NCI-H128 (cell line): ENCODE data around the gene ERC1.
"Not testable (repeated sequence)": the region's sequence is repeated elsewhere in the genome, so short reads cannot be mapped to it uniquely, and the experiment has no call there.

ENCODE experiments used
- DNase-seq: peaks from one replicate; lab custom pipeline; 2025; ENCODE audit not compliant: unreplicated experiment; lab: John Stamatoyannopoulos, UW

ERC1 gene

DNA sequence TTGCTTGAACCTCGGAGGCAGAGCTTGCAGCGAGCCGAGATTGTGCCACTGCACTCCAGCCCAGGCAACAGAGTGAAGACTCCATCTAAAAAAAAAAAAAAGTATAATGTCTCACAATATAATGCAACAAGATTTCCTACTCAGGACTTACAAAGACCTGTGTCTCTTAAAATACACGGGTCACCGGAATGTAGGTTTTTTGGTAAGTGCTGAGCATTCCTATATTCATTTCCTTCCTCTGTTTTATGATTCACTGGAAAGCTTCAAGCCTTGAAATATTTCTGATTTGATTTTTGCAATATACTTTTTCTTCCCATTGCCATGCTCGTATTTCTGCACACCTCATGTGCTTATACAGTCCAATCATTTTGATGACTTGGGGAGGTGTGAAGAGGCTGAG is 357.6 kb downstream of the ERC1 start:
- no peak for DNase-seq

DNA sequence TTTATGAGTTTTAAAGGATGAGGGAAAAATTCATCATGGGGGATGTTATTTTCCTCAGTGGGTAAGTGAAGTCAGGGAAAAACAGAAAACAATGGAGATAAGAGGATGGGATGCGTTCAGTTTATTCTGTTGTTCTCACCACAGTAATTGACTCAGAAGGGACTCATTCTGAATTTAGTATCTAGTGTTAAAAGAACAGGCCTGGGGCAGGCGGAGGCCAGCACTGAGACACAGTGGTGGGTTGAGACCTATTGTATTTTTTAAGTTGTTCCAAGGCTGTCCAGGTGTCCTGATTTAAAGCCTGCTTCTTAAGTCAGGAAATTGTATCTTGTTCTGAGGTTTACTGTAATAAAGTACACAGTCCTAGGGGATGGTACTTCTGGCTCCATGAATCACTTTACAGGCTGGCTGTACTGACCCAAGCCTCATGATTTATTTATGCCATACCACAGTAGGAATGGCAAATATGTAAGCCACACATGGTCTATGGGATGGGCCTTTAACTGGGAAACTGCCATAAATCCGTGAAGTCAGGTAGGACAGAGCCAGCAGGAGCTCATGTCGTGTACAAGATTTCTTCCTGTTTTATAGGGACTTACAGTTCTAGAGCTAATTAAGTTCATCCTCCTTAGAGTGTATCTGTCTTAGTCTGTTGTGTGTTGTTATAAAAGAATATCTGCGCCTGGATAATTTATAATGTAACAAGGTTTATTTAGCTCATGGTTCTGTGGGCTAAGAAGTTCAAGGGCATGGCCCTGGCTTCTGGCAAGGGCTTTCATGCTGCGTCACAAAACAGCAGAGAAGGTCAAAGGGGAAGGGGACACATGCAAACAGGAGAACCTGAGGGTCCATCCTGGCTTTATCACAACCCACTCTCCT is 359.3 kb downstream of the ERC1 start:
- no peak for DNase-seq

DNA sequence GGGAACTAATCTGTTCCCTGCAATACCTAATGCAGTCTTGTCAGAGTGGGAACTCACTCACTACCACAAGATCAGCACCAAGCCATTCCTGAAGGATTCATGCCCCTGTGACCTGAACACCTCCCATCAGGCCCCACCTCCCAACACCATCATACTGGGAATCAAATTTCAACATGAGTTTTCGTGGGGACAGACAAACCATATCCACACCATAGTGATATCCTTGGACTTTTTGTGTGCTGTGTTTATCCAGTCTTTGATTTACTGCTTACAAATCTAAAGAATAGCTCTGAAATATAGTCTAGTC is 359.9 kb downstream of the ERC1 start:
- DNase-seq = no peak

DNA sequence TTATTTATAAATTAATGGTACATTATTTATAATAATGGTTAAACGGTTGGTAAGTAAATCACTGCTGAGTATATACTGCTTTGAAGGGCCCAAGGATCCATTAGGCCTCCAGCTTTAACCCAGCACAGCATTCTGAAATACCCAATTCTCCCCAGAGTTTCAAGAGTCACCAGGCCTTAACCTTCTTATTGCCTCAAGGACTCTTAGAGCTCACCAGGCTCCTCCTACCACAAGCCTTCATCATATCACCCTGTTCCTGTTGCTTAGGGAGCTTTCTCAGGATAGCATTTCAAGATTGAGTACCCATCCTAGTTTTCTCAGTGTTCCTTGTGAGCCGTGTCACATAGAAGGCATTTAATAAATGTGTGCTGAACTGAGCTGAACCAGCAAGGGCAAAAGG is 360.9 kb downstream of the ERC1 start:
- no peak for DNase-seq

DNA sequence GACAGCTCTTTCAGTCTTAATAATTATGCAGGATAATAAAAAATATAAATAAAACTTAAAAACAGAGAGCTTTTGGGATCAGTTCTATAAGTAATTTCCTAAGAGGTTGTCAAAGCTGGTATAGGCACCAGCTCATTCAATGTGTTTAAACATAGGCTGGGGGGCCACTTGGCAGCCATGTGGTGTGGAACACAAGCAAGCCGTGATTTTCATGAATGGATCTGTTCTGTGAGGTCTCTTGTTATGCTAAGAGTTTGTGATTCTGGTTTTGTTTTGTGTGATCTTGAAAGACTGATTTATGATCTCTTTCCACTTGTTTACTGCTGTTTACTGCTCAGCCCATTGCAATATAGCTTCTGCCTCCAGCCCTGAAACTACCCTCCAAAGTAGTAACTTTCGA is 362.4 kb downstream of the ERC1 start:
- no peak for DNase-seq

DNA sequence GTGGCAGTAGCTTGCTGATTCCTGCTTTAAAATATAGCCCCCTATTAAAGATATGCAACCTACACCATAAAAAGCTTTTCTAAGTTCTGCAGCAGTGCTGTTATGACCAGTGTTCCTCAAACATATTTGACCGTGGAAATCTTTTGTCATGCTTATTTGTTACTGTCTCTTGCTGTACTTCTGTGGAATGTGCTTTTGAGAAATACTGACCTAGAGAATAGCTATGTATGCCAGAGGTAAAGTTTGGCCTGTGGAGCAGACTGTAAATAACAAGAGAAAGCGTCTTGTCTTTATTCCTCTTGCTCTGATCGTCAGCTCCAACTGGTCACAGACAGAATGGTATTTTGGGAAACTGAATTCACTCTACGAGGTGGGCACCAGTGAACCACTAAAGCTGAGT is 364.4 kb downstream of the ERC1 start:
- no peak for DNase-seq

DNA sequence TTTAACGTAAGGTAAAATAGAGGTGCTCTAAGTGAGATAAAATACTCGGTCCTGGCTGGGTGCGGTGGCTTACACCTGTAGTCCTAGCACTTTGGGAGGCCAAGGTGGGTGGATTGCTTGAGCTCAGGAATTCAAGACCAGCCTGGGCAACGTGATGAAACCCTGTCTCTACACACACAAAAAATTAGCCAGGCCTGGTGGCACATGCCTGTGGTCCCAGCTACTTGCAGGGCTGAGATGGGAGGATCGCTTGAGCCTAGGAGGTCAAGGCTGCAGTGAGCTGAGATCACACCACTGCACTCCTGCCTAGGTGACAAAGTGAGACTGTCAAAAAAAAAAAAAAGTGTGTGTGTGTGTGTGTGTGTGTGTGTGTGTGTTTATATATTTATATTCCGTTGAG is 364.8 kb downstream of the ERC1 start:
- not testable (repeated sequence) for DNase-seq

DNA sequence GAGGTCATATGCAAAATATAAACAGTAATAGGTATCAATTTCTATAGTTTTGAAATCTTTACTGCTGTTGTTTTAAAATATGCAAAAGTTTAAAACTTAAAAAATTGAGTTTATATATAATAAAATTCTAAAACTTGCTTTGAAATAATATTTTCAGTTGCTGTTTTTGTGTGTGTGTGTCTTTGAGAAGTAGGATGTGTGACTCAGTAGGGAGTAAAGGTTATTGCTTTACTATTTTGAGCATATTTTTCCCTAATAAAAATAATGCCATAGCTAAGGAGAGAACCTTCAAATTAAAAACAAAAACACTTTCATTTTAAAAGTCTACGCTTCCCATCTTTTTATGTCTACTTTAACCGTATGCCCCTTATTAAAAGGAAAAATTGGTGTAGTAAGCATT is 365.3 kb downstream of the ERC1 start:
- no peak for DNase-seq

DNA sequence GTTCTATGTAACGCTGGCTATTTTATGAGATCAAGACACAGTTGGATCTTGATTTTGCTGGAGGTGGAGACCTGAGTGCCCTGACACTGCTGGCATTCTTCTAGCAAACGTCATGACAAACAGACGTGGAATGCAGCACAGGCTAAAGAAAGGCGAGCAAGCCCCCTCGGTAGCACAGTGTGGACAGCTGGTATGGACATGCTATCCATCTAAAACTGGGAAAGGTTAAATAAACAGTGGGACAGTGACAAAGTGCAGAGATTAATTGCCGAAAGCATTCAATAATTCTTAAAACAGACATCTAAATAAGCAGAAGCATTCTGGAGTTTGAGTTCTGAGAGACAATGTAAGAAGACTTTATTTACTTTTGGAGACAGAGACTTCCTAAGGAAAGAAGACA is 366.1 kb downstream of the ERC1 start:
- no peak for DNase-seq

DNA sequence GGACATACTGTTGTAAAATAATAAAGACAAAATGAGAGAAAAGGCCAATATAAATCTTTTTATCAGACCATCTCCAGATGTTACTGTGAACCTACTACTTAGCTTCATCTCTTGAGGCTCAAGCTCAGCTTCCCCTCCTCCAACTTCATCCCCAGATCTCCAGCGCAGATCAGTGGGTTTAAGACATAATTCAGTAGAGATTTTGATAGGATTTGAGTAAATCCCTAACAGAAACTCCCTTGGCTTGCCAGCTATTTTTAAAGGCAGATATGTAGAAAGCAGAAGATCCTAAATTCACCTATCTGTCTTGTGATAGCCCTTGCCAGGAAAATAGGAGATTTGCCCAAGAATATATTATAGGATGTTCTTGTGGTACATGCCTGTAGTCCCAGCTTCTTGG is 366.7 kb downstream of the ERC1 start:
- DNase-seq = no peak

DNA sequence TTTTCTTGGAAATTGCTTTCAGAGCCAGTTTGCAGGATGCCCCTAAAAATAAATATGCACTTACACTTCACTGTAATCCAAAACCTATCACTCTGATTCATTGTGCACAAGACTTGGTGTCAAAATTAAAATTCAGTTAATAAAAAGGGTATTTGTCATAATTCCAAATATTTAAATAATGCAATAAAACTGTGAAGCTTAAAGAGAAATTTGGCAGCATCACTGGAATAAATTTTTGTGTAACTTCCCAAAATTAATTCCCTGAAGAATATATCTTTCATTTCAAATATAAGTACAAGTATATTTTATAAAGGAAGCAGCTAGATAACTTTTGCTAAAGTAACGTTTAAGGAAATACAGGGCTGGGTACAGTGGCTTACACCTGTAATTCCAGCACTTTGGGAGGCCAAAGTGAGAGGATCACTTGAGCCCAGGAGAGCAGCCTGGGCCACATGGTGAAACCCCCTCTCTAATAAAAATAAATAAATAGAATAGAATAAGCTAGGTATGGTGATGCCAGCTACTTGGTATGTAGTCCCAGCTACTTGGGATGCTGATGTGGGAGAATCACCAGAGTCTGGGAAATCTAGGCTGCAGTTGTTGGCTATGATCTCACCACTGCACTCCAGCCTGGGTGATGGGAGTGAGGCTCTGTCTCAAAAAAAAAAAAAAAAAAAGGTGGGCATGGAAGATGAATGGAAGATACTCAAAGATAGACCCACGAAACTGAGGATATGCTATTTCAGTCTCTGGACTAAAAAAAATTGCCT is 369.6 kb downstream of the ERC1 start:
- DNase-seq = no peak

DNA sequence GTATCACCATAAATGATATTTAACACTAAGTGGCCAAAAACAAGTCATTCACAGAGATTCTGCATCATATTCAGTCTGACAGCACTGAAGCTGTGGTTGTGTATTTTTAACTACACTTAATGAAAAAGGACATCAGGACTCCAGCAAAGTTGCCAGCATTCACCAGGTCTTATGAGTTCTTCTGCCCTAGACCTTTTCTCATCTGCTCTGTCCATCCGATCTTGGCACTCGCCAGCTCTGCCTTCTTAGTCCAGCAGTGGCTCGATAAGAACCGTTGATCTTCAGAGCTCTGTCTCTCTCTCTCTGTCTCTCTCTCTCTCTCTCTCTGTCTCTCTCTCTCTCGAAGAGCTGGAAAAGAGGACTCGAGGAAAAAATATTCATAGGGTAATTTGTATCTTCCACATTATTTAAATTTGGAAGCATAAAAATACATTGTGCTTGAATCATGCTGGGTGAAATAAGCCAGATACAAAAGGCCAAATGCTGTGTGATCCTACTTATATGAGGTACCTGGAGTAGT is 371.2 kb downstream of the ERC1 start:
- DNase-seq = no peak

DNA sequence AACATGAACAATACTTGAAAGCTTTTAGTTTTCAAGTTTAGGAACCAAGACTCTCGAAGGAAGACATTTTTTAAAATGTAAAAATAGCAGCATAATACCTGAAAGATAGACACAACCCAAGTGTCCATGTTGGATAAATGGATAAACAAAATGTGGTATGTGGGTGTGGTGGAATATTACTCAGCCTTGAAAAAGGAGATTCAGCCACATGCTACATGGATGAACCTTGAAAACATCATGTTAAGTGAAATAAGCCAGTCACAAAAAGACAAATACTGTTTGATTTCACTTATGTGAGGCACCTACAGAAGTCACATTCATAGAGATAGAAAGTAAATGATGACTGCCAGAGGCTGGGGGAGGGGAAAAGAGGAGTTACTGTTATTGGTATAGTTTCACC is 374.7 kb downstream of the ERC1 start:
- no peak for DNase-seq

DNA sequence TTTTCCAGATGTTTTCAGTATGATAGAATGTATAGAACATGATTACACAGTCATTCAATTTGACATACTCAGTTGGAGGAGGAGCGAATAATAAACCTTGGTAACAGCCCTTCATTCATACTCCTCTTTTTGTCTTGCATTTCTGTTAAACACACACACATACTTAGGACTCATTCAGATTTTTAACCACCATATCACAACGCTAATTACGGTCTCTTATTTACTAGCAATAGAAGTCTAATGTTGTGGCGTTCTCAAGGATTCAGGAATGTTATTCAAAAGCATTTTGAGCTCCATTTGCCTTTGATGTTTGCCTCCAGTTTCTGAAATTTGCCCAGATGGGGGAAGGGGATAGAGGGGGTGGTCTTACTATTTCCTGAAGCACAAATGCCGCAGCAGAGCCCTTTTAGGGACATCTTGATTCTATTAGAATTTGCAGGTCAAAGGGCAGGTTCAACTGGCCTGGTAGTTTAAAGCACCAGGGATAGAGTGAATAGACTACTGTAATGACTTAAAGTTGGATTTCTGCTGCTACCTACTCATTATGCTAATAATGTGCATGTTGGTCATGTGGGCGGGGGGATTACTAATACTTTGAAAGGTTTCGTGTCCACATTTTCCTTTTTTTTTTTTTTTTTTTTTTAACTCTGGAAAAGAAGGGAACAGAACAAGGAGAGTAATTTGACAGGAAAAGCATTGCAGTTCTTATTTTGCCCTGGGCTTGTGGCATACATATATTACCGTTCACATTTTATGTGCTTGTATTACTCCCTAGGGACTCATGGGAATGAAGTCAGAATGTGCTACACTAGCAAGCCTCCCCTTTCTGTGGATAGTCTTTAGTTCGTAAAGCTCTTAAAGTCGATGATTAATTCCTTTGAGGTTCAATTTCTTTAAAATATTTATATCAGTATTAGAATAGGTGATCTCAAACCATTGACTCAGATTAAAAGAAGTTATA is 376.6 kb downstream of the ERC1 start:
- DNase-seq = no peak

DNA sequence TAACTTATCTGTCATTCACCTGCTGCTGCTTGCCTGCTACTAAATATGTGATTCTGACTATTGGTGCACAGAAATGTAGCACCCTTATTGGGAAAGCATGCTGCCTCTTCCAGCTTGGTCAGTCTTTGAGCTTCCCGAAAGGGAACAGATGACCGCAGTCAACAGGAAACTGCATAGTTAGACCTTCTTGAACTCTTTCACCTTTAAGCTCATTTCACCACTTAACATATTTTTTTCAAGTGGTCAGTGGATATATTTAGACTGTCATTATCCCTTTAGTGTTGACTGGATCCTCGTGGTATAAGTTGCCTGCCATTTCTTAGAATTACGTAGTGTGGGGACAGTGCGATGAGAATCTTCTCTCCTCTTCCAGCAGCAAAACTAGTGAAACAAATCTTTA is 378.4 kb downstream of the ERC1 start:
- DNase-seq = no peak

DNA sequence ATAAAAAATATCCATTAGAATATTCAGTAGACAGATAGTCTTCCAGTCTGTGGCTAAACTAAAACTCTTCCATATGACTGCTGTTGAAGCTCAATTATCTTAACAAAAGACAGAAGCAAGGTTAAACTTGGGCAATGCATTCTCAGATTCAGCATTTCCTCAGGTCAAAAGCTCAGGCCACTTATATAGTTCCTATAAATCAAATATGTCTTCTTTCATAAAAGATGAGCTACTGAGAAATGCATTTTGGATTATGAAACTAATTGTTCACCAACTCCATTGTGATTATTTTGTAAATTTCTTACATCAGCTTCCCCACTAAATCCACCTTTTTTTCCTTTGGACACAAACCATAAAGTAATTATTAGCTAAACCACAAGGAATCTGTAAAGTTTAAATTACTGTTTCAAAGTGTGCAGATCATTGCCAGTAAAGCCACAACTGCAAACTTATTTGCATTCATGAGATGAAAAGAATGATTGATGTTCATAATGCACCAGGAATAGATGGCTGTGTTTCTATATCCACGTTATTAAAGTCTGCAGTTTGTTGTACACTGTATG is 379.0 kb downstream of the ERC1 start:
- no peak for DNase-seq

DNA sequence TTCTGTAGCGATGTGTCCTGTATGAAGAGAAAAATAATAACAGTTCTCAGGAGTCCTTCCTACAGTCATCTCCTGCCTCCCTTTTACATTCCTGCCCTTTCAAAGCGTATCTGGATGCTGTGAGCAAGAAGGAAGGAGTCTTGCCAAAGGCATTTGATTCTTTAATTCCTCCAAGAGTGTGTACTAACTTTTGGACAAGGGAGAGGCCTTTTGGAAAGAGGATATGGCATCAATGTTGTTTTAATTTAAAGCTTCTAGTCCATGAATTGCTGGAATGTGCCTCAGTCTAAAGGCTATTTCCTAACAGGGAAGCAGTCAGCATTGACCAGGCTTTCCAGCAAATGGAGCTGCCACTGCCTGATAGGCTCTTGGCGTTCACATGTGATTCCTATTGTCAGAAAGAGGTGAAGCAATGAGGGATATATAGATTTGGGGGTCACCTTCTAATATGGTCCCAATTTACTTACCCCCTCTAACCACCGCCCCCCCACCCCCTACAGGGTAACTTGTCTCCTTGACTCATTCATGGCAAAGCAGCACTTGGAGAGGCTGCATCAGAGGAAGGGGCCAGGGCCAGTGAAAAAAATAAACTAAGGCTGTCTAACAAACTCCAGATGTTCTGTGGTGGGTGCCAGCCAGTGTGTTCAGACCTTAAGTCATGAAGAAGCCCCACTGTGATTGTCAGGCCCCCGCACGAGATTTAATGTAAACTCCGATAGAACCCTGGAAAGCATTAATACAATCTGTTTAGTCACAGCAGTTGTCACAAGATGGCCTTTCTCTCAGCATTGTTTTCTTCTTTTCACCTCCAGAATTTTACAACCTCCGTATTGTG is 383.1 kb downstream of the ERC1 start:
- no peak for DNase-seq

DNA sequence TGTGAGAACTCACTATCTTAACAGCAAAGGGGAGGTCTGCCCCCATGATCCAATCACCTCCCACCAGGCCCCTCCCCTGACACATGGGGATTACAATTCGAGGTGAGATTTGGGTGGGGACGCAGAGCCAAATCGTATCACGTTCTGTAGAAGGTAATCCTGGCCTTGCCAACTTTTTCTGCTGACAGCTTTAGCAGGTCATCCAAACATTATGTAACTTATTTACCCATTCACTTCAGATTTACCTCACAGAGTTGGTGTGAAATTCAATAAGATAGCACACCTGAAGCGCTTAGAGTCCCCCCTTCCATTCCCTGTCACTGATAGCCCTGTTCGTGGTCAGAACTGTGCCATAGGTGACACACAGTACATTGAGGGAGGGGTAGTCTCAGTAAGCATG is 384.3 kb downstream of the ERC1 start:
- DNase-seq = no peak

DNA sequence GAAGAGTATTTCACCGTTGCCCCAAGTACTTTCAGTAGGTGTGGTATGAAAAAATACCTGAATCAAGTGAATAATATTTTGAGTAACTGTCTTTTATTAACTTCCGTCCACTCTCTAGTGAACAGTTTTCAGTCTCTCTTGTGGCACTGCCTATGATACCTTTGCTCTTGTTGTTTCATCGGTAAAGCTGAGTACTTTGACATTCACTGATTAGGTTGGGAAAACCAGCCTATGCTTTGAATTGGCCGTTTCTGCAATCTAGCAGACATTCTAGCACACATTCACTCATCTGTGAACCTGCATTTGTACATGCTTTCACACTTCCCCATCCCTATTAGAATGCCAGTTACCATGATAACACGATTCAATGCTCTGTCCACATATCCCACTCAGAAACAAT is 386.1 kb downstream of the ERC1 start:
- no peak for DNase-seq

DNA sequence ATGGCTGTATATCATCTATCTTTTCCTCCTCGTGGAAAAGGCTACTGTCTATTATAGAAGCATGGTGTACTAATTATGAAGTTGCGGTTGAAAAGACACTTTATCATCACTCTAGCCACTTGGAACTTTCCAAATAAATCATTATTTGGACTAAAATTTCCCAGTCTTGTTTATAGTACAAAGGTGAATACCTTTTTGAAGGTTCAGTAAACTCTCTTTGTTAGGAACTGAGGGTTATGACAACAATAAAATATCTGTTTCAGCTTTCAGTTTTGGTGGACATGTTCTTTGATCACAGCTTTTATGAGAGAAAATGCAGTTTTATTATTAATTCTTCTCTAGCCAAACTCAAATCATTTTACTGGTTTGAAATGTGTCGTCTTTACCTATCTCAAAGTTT is 386.7 kb downstream of the ERC1 start:
- no peak for DNase-seq
